HEK293 (cell line): Measurements from ENCODE around the gene SPECC1.

Experiments used
- CTCF ChIA-PET: fragments of 350-600 bp; formaldehyde crosslinking; extraction: SDS; loops from one replicate; lab custom pipeline; 2021; ENCODE audit warnings: antibody characterized with exemption; lab: Yijun Ruan, JAX
- POLR2A ChIA-PET: fragments of 300-600 bp; formaldehyde crosslinking; extraction: SDS; loops from one replicate; lab custom pipeline; 2020; ENCODE audit warnings: antibody characterized with exemption, inconsistent platforms; lab: Yijun Ruan, JAX
- H3K27ac ChIP-seq: fragments of 200-500 bp; sonication (Bioruptor generic); 2 replicates; pipeline ENCODE4 v1.5.1; 2014; ENCODE audit warnings: low read depth, low read length, control low read depth, inconsistent platforms; ENCODE audit errors: extremely low read depth
- H3K36me3 ChIP-seq, 2 experiments: fragments of 200-500 bp in 1 of 2; sonication (Bioruptor generic) in 1 of 2; 1 replicate in 1 of 2; 2 replicates in 1 of 2; pipeline ENCODE4 v1.5.1; 2014 to 2017; ENCODE audit warnings: inconsistent platforms in 2 of 2, low read length in 2 of 2; ENCODE audit not compliant: control insufficient read depth in 2 of 2, insufficient read depth in 1 of 2
- H3K4me1 ChIP-seq: fragments of 200-500 bp; sonication (Bioruptor generic); 2 replicates; pipeline ENCODE4 v1.5.1; 2014; ENCODE audit warnings: mild to moderate bottlenecking, low read length, inconsistent platforms; ENCODE audit not compliant: control insufficient read depth, insufficient read depth
- H3K4me3 ChIP-seq: 2 replicates; pipeline ENCODE4 v1.5.1; 2011; ENCODE audit warnings: low read depth, mild to moderate bottlenecking, control low read depth, low read length, moderate library complexity
- H3K9me3 ChIP-seq: fragments of 200-500 bp; sonication (Bioruptor generic); 2 replicates; pipeline ENCODE4 v1.5.1; 2014; ENCODE audit warnings: low read depth, low read length, inconsistent platforms; ENCODE audit not compliant: control insufficient read depth, insufficient read depth
- HOXD13 ChIP-seq: sonication (generic); formaldehyde crosslinking; IDR thresholded peaks from 2 replicates; pipeline ENCODE4 v1.8.0; 2022; ENCODE audit warnings: missing genetic modification reagents, borderline replicate concordance
- INSM2 ChIP-seq: fragments of 450-650 bp; formaldehyde crosslinking; IDR thresholded peaks from 2 replicates; pipeline ENCODE4 v1.5.1; 2016; ENCODE audit warnings: missing biosample characterization, missing genetic modification characterization
- ZBTB17 ChIP-seq: fragments of 450-650 bp; formaldehyde crosslinking; IDR thresholded peaks from 2 replicates; pipeline ENCODE4 v1.5.1; 2016; ENCODE audit warnings: missing biosample characterization, missing genetic modification characterization
- ZEB2 ChIP-seq: fragments of 450-650 bp; formaldehyde crosslinking; IDR thresholded peaks from 2 replicates; pipeline ENCODE4 v1.5.1; 2016; ENCODE audit warnings: missing biosample characterization, missing genetic modification characterization
- ZFHX2 ChIP-seq: fragments of 450-650 bp; formaldehyde crosslinking; conservative IDR thresholded peaks from 2 replicates; pipeline ENCODE4 v1.5.1; 2016; ENCODE audit warnings: missing biosample characterization, missing genetic modification characterization
- ZIC2 ChIP-seq: fragments of 450-650 bp; formaldehyde crosslinking; IDR thresholded peaks from 2 replicates; pipeline ENCODE4 v1.5.1; 2016; ENCODE audit warnings: missing biosample characterization, missing genetic modification characterization
- ZNF114 ChIP-seq: fragments of 450-650 bp; formaldehyde crosslinking; IDR thresholded peaks from 2 replicates; pipeline ENCODE4 v1.5.0; 2017; ENCODE audit warnings: missing biosample characterization, missing genetic modification characterization
- ZNF146 ChIP-seq: fragments of 450-650 bp; formaldehyde crosslinking; IDR thresholded peaks from 2 replicates; pipeline ENCODE4 v1.5.1; 2016; ENCODE audit warnings: missing biosample characterization, missing genetic modification characterization
- ZNF18 ChIP-seq: fragments of 450-650 bp; formaldehyde crosslinking; IDR thresholded peaks from 2 replicates; pipeline ENCODE4 v1.5.1; 2016; ENCODE audit warnings: missing biosample characterization, missing genetic modification characterization
- ZNF2 ChIP-seq: fragments of 450-650 bp; formaldehyde crosslinking; IDR thresholded peaks from 2 replicates; pipeline ENCODE4 v1.5.1; 2016; ENCODE audit warnings: missing biosample characterization, missing genetic modification characterization
- ZNF23 ChIP-seq: fragments of 450-650 bp; formaldehyde crosslinking; IDR thresholded peaks from 2 replicates; pipeline ENCODE4 v1.5.1; 2016; ENCODE audit warnings: missing biosample characterization, missing genetic modification characterization, borderline replicate concordance
- ZNF292 ChIP-seq: fragments of 450-650 bp; formaldehyde crosslinking; IDR thresholded peaks from 2 replicates; pipeline ENCODE4 v1.5.1; 2016; ENCODE audit warnings: low read depth, missing biosample characterization, missing genetic modification characterization, borderline replicate concordance
- ZNF518A ChIP-seq: fragments of 450-650 bp; formaldehyde crosslinking; conservative IDR thresholded peaks from 2 replicates; pipeline ENCODE4 v1.5.1; 2016; ENCODE audit warnings: low read depth, missing biosample characterization, missing genetic modification characterization
- ZNF621 ChIP-seq: fragments of 450-650 bp; formaldehyde crosslinking; IDR thresholded peaks from 2 replicates; pipeline ENCODE4 v1.5.1; 2017; ENCODE audit warnings: missing biosample characterization, missing genetic modification characterization
- ZNF768 ChIP-seq: fragments of 450-650 bp; formaldehyde crosslinking; IDR thresholded peaks from 2 replicates; pipeline ENCODE4 v1.5.1; 2018; ENCODE audit warnings: missing biosample characterization, mild to moderate bottlenecking, missing genetic modification characterization

Gene SPECC1

GRCh38 chr17:20273741-20274500 is 264.8 kb downstream of the SPECC1 start:
- TF ChIP-seq ZFHX2 (tag by site-specific recombination) (no peak), ZNF18 (tag by site-specific recombination) (no peak), INSM2 (tag by site-specific recombination) (no peak), ZNF114 (no peak), ZNF768 (tag by site-specific recombination) (no peak), ZNF292 (tag by site-specific recombination) (no peak), ZEB2 (tag by site-specific recombination) (no peak), ZNF518A (no peak), ZNF23 (tag by site-specific recombination) (no peak), ZNF621 (tag by site-specific recombination) (no peak), ZNF2 (tag by site-specific recombination) (no peak)
- TF ChIP-seq, all 188 proteins: peak for 0
- CTCF ChIA-PET = no interaction called here
- Histone ChIP-seq H3K27ac (no peak overlapping the region), H3K36me3 (peaks cover 6 to 13% of the 10 kb centered on the region in 2 experiments), H3K9me3 (no peaks in the 10 kb centered on the region), H3K4me3 (no peak overlapping the region), H3K4me1 (0 out of 2 replicates have a peak, but pooled peaks cover 6% of the 10 kb centered on the region)
- POLR2A ChIA-PET = no interaction called here

GRCh38 chr17:20275653-20276052 is 266.5 kb downstream of the SPECC1 start:
- peaks cover 8 to 12% of the 10 kb centered on the region in 2 experiments for H3K36me3 ChIP-seq
- H3K4me3 ChIP-seq = no peak overlapping the region
- H3K27ac ChIP-seq = no peak overlapping the region
- no peaks in the 10 kb centered on the region for H3K9me3 ChIP-seq
- peak; percentile 47; the same call in 1 of the 2 replicates for TF ChIP-seq ZBTB17 (tag by site-specific recombination)
- no peak for TF ChIP-seq ZNF146
- TF ChIP-seq HOXD13 = no peak
- 0 out of 2 replicates have a peak, but pooled peaks have one; percentile 34 for TF ChIP-seq ZIC2 (tag by site-specific recombination)
- TF ChIP-seq, all 188 proteins: peak for 2
- 0 out of 2 replicates have a peak, but pooled peaks cover 6% of the 10 kb centered on the region for H3K4me1 ChIP-seq
- POLR2A ChIA-PET = no interaction called here
- CTCF ChIA-PET = interaction anchor here (0.6 to 1.6 kb wide), 3 partner anchors 8 to 283 kb away, joined by 3 to 5 read pairs (median 3); no protein-coding TSS in a partner anchor
